ENCODE results near the gene RBM20.
A peak's percentile ranks its signal among the peaks of the same experiment; 100 is the strongest.
"Not testable (repeated sequence)": the region's sequence is repeated elsewhere in the genome, so short reads cannot be mapped to it uniquely, and the experiment has no call there.

Gene RBM20

DNA sequence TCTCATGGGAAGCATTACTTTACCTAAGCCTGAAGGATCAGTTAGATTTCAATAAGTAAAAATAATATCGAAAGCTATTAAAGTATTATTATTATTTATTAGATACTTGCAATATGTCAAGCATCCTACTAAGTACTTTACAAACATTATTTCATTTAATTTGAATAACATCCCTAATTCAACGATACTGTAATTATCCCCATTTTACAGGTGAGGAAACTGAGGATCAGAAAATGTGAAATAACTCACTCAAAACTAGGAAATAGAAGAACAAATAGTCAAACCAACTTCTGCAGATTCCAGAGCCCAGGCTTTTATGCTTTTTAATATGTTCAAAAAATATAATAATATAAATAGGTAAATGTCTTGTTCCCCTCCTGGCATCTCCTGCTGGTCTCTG lies 217.3 kb downstream of the RBM20 start:
- DNase-seq: no peak

DNA sequence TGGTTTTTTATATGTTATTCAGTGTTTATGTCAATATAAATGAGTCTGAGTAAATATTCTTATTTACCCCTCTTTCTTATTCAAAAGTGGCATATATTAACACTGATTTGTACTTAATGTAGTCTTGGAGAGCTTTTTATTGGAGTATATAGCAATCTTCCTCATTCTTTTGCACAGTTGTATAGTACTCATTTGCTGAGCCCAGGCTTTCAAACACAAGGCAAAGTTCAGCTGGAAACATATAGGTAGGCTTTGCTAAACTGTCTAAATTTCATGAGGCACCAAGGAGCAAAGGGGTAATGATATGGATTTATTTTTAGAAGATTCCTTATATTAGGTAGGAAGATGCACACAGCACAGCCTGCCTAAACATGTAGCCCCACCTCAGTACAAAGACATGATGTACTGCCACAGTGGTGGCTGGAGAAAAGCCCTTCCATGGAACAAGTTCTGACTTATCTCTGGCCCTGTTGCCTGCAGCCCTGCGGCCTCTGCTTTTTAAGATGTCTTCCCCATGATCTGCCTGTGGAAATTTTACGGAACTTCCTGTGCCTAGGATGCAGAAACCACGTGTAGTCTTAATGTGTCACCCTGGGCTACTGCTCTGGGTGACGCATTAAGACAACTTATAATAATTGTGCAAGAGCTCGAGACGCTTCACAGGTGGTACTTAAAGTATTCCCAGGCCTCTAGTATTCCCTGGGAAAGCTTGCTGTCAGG lies 218.0 kb downstream of the RBM20 start:
- DNase-seq: no peak

GRCh38 chr10:110862961-110863360 lies 218.8 kb downstream of the RBM20 start:
- no peak for DNase-seq

- DNase-seq: no peak
These were observed 219.2 kb downstream of the RBM20 start for GRCh38 chr10:110863361-110863760.

GRCh38 chr10:110863956-110864355 lies 219.8 kb downstream of the RBM20 start:
- DNase-seq: no peak

GRCh38 chr10:110864662-110865140 lies 220.6 kb downstream of the RBM20 start:
- peak; percentile 86 for DNase-seq

DNA sequence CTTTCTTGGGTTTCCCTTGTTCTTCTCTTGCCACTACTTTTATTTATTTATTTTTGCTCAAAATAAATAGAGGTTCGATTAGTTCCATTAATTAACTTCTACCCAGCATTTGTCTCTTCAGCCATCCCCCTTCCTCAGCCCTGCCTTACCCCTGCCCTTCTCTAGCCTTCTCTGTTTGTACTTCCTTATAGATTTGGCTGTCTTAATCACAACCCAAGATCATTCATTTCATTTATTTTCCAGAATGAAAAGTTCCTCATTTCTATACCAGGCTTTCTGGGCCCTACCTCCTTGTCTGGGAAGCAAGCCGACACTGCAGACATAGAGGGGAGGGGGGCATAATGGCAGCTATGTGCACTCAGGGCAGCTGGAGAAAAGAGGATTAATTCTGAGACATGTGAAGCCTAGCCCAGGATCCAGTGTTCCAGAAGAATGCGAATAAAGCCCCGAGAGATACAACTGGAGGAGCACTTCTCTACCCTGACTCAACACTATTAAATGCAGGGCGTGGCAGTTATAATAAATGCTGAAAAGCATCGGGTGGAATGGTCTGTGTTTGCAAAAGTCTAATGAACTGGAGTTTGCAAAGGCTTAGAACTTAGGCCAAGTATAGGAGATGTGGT lies 221.2 kb downstream of the RBM20 start:
- no peak for DNase-seq

- no peak for DNase-seq
These were observed 221.8 kb downstream of the RBM20 start for GRCh38 chr10:110865809-110866482.

GRCh38 chr10:110867011-110867806 lies 223.1 kb downstream of the RBM20 start:
- DNase-seq: not testable (repeated sequence)

GRCh38 chr10:110867807-110868465 lies 223.8 kb downstream of the RBM20 start:
- no peak for DNase-seq

DNA sequence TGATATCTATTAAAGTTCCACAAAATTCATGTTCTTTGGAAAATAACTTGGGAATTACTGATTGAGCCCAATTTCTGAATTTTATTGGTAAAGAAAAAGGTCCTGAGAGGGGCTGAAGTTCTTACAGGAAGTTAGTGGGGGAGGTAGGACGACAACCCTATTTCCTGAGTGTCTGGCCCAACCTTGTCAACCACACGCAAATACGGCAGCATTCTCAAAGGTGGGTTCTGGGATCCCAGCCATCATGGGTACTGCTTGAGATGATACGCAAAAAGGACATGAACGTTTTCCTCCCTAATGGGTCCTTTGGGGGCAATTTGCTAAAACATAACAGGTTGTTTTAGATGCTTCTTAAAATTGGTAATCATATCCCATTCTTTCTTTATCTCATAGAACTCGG lies 224.8 kb downstream of the RBM20 start:
- peak; percentile 39 for DNase-seq

- DNase-seq: no peak
These were observed 226.7 kb downstream of the RBM20 start for GRCh38 chr10:110870823-110871297.

DNA sequence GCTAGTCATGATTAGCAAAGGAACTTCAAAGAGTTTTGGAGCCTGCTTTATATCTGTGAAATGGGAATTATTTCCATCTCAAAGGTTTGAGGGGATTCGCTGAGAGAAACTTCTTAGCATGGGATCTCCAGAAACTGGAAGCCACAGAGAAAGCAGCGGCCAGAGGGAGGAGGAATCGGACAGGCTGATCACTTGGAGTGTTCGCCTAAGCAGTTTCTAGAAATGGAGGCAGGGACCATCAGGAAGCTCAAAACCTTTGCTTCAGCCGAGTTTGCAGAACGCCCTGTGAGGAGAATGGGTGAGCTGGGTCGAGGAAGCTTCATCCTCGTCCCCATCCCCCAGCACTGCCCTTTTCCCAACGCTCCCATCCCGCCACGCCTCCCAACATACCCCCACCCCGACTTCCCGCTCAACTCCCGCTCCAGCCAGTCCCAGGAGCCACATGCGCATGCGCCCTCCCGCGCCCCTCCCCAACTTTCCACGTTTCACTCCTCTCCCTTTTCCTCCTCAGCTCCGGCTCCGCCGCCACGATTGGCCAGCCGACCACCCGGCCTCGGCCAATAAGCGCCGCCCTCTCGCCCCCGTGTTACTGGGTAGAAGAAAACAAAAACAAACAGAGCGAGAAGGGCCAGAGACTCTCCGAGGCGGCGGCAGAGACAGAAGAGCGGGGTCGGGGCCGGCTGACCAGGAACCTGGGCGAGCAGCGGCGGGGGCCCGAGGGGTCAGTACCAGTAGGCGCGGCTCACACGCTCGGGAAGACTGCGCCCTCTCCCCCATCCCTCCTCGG lies 227.4 kb downstream of the RBM20 start, which contains the start of gene PDCD4:
Gene PDCD4 (plus strand): TSS at position 631 of the 787 bp plus-strand sequence. CDS start 4,100 bp downstream, outside the sequence.
- peak; percentile 97 for DNase-seq

DNA sequence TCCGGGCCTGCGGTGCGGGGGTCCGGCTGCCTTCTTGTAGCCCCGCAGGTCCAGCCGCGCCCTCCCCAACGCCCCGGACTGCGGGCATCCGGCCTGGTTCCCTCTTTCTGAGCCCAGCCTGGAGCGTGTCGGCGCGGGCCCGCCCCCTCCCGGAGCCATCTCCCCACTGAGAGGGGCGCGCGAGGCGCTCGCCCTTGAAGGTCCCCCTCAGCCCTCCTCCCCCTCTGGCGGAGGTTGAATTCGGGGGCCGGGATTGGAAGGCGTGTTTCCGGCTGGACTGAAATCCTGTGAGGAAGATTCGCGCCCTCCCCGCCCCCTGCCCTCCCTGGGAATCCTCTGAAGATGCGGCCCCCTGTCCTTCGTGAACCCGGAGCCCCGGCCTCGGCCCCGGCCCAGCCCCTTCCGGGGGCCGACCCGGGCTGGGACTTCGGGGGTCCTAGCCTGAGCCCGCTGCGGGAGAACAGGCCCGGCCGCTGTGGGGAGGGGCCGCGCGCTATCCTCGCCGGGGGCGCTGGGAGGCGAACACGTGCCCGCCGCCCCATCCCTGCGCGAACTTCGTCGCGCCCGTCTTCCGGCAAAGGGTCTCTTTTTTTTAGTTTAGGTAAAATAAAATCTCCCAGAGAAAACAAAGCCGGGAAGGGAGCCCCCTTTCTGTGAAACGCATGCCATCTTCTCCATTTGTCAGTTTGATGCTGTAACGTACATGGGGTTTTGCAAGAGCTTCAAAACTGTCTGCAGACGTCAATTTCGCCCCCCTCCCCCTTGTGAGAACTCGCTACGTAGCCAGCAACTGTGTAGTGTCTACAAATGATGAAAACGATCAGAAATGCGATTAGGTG lies 228.2 kb downstream of the RBM20 start:
- peak; percentile 79 for DNase-seq

GRCh38 chr10:110872984-110873923 lies 229.1 kb downstream of the RBM20 start:
- no peak for DNase-seq

GRCh38 chr10:110873951-110874350 lies 229.8 kb downstream of the RBM20 start:
- DNase-seq: no peak

- DNase-seq: no peak
These were observed 231.9 kb downstream of the RBM20 start for GRCh38 chr10:110876000-110876399.

- no peak for DNase-seq
These were observed 232.7 kb downstream of the RBM20 start for GRCh38 chr10:110876788-110877187.

GRCh38 chr10:110880012-110880411 lies 235.9 kb downstream of the RBM20 start:
- DNase-seq: no peak

Measured in activated CD4-positive, alpha-beta T cell treated with anti-CD3 and anti-CD28 coated beads, Interleukin-2, amount 50 U/mL, for 16 hours (primary cell).